GM21515 (cell line): Measurements from ENCODE around the gene SUCO.

Experiments
- ATAC-seq: cut with Tn5 transposase; IDR thresholded peaks from one replicate; pipeline ENCODE4 v1.9.1; 2021; ENCODE audit not compliant: unreplicated experiment

Gene SUCO

GRCh38 chr1:172640111-172640510 is 107.2 kb downstream of the SUCO start:
- ATAC-seq: no peak

- no peak for ATAC-seq
Measured at GRCh38 chr1:172641492-172641891, 108.5 kb downstream of the SUCO start.

GRCh38 chr1:172642970-172643369 is 110.0 kb downstream of the SUCO start:
- ATAC-seq: no peak

GRCh38 chr1:172646653-172647052 is 113.7 kb downstream of the SUCO start:
- no peak for ATAC-seq

GRCh38 chr1:172647110-172647564 is 114.2 kb downstream of the SUCO start:
- no peak for ATAC-seq

GRCh38 chr1:172647987-172648386 is 115.0 kb downstream of the SUCO start:
- no peak for ATAC-seq

- ATAC-seq: no peak
Measured at GRCh38 chr1:172650474-172651193, 117.7 kb downstream of the SUCO start.

- ATAC-seq: no peak
Measured at GRCh38 chr1:172653015-172653709, 120.2 kb downstream of the SUCO start.

- ATAC-seq: no peak
Measured at GRCh38 chr1:172654535-172654934, 121.6 kb downstream of the SUCO start.

- no peak for ATAC-seq
Measured at GRCh38 chr1:172656576-172656975, 123.6 kb downstream of the SUCO start.

GRCh38 chr1:172657586-172657985 is 124.6 kb downstream of the SUCO start:
- no peak for ATAC-seq

GRCh38 chr1:172658871-172659453 is 126.0 kb downstream of the SUCO start, which contains the start of gene FASLG:
FASLG (plus strand) TSS chr1:172659103; CDS start chr1:172659202, 99 bp downstream.
- no peak for ATAC-seq

GRCh38 chr1:172661107-172661506 is 128.2 kb downstream of the SUCO start:
- ATAC-seq: no peak
